ENCODE measurements around the gene RNF19B. TPM values are rescaled to one million over a fixed set of nuclear protein-coding genes. Genes with fewer than 3 reads are reported as not detected.

RNF19B gene
- total RNA-seq, 3 donors from 2014 or later (not counting 1 experiment from before 2014, with no cell fraction given), result 44.2 to 110 (median 54.3) TPM

DNA sequence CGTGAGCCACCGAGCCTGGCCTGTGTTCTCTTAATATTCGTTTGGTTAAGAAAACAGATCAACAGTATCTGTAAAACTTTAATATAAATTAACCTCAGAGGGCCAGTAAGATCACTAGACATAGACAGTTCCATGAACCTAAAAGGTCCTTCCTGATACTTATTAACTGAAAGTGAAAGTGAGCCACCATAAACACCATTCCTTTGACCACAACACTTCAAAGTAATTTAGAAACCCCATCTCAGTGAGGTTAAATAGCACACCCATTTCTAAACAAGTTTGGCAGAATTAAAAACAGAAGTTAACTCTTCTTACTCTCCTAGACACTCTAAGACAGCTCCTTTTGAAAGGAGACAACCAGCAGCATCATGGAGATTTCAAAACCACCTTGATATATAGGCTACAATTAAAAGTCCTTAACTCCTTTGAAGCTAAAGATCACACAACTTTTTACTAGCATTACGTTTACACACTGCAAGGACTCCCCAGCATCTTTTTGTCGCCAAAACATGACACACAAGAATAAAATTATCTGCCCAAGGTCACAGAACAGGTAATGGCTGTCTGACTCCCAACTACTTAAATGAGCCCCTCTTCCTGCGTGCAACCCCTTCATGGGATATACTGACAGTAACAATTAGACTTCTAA lies 2.2 kb downstream of the RNF19B start:
- H3K27me3 Mint-ChIP-seq (ENCODE audit: low read depth in 2 of 2), result no peaks in the 10 kb centered on the region
- peaks cover 18% of the 10 kb centered on the region for H3K4me1 ChIP-seq (ENCODE audit: control insufficient read depth, insufficient read depth, low read length)
- no peaks in the 10 kb centered on the region for H3K9me3 Mint-ChIP-seq
- H3K27me3 ChIP-seq (ENCODE audit: control insufficient read depth, insufficient read depth, low read length), result no peaks in the 10 kb centered on the region
- TF ChIP-seq, protein P1, sequence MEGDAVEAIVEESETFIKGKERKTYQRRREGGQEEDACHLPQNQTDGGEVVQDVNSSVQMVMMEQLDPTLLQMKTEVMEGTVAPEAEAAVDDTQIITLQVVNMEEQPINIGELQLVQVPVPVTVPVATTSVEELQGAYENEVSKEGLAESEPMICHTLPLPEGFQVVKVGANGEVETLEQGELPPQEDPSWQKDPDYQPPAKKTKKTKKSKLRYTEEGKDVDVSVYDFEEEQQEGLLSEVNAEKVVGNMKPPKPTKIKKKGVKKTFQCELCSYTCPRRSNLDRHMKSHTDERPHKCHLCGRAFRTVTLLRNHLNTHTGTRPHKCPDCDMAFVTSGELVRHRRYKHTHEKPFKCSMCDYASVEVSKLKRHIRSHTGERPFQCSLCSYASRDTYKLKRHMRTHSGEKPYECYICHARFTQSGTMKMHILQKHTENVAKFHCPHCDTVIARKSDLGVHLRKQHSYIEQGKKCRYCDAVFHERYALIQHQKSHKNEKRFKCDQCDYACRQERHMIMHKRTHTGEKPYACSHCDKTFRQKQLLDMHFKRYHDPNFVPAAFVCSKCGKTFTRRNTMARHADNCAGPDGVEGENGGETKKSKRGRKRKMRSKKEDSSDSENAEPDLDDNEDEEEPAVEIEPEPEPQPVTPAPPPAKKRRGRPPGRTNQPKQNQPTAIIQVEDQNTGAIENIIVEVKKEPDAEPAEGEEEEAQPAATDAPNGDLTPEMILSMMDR (IDR thresholded peaks at IDR 0.05), result no peak
- no peaks in the 10 kb centered on the region for H3K36me3 ChIP-seq (ENCODE audit: control insufficient read depth, insufficient read depth, low read length)
- ATAC-seq (peak in 2 of 3 donors; percentile 2 to 9), DNase-seq (peak in 1 of 2 donors; percentile 62)
- 41% methylated on average over 4 of the region's 6 CpGs for WGBS (ENCODE audit: insufficient coverage)
- peak overlapping the region; percentile 84 to 87 for H3K27ac Mint-ChIP-seq
- intact Hi-C loops (cut with micrococcal nuclease), result loop anchor here (2.0 kb wide), 1 partner anchor 82 kb away; no protein-coding TSS in a partner anchor
- H3K4me1 Mint-ChIP-seq, result peaks cover 53 to 56% of the 10 kb centered on the region in 2 donors
- H3K36me3 Mint-ChIP-seq, result no peaks in the 10 kb centered on the region
- H3K4me3 ChIP-seq (ENCODE audit: low read length), result peak overlapping the region; percentile 67
- no peaks in the 10 kb centered on the region for H3K9me3 ChIP-seq (ENCODE audit: control insufficient read depth, insufficient read depth, low read length)
- H3K4me3 Mint-ChIP-seq, result peak overlapping the region; percentile 90
- peak overlapping the region; percentile 65 for H3K27ac ChIP-seq (ENCODE audit: low read length)

DNA sequence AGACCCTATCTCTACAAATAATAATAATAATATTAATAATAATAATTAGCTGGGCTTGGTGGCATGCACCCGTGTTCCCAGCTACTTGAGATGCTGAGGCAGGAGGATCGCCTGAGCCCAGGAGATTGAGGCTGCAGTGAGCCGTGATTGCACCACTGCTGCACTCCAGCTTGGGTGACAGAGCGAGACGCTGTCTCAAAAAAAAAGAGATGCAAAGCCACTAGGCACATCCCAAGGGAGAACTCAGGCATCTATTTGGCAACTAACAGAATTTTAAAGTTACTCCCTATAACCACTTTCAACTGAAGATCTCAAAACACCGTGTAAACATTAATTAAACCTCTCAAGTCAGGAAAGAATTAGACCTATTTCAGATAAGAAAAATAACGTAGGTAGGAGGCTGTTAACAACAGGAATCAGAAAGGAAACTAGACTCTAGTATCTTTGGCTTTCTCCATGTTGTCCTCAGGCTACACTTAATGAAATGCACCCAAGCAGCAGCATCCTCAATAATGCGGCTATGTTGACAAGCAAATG lies 3.7 kb downstream of the RNF19B start:
- peaks cover 60 to 62% of the 10 kb centered on the region in 2 donors for H3K4me1 Mint-ChIP-seq
- H3K36me3 Mint-ChIP-seq, result no peaks in the 10 kb centered on the region
- no peak overlapping the region for H3K4me3 ChIP-seq (ENCODE audit: low read length)
- no peak overlapping the region for H3K27ac ChIP-seq (ENCODE audit: low read length)
- H3K27ac Mint-ChIP-seq, result peak overlapping the region; percentile 84 to 87
- no peaks in the 10 kb centered on the region for H3K27me3 Mint-ChIP-seq (ENCODE audit: low read depth in 2 of 2)
- intact Hi-C loops (cut with micrococcal nuclease), result no loop called here
- TF ChIP-seq, protein P1 (IDR thresholded peaks at IDR 0.05), result no peak
- DNase-seq, result no peak
- no peak for ATAC-seq
- WGBS (ENCODE audit: insufficient coverage), result 74% methylated on average over 7 of the region's 8 CpGs
- no peaks in the 10 kb centered on the region for H3K27me3 ChIP-seq (ENCODE audit: control insufficient read depth, insufficient read depth, low read length)
- H3K9me3 ChIP-seq (ENCODE audit: control insufficient read depth, insufficient read depth, low read length), result no peaks in the 10 kb centered on the region
- H3K4me1 ChIP-seq (ENCODE audit: control insufficient read depth, insufficient read depth, low read length), result peaks cover 18% of the 10 kb centered on the region
- no peaks in the 10 kb centered on the region for H3K9me3 Mint-ChIP-seq
- peak overlapping the region; percentile 45 for H3K4me3 Mint-ChIP-seq
- H3K36me3 ChIP-seq (ENCODE audit: control insufficient read depth, insufficient read depth, low read length), result no peaks in the 10 kb centered on the region

DNA sequence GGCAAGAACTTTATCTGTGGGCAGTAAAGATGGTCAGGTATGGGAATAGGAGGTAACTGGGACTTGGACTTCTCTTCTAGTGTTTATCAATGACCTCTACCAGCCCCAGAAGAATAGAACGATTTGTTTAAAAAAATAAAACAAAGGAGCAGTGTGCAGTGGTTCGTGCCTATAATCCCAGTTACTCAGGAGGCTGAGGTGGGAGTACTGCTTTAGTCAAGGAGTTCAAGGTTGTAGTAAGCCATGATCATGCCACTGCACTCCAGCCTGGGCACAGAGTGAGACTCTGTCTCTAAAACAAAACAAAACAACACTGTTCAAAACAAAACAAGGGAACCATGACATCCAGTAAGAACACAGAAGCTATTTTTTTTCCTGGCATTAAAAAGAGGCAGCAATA lies 4.3 kb downstream of the RNF19B start:
- Histone ChIP-seq H3K4me3 (ENCODE audit: low read length) (no peak overlapping the region), H3K9me3 (ENCODE audit: control insufficient read depth, insufficient read depth, low read length) (no peaks in the 10 kb centered on the region), H3K27me3 (ENCODE audit: control insufficient read depth, insufficient read depth, low read length) (no peaks in the 10 kb centered on the region), H3K4me1 (ENCODE audit: control insufficient read depth, insufficient read depth, low read length) (peaks cover 17% of the 10 kb centered on the region), H3K27ac (ENCODE audit: low read length) (no peak overlapping the region), H3K36me3 (ENCODE audit: control insufficient read depth, insufficient read depth, low read length) (no peaks in the 10 kb centered on the region)
- Mint-ChIP-seq H3K27me3 (ENCODE audit: low read depth in 2 of 2) (no peaks in the 10 kb centered on the region), H3K9me3 (no peaks in the 10 kb centered on the region), H3K4me1 (peaks cover 64 to 67% of the 10 kb centered on the region in 2 donors), H3K4me3 (no peak overlapping the region), H3K36me3 (no peaks in the 10 kb centered on the region), H3K27ac (peak overlapping the region; percentile 84 to 87)
- intact Hi-C loops (cut with micrococcal nuclease), result no loop called here
- no peak for DNase-seq
- TF ChIP-seq, protein P1 (IDR thresholded peaks at IDR 0.05), result no peak
- ATAC-seq, result no peak
- WGBS (ENCODE audit: insufficient coverage), result 100% methylated on average over 2 of the region's 2 CpGs

Data from natural killer cell (primary cell).